Endothelial cell (in vitro differentiated cells): ENCODE measurements around the gene CHAC1. TPM values are rescaled to one million over a fixed set of nuclear protein-coding genes. Genes with fewer than 3 reads are reported as not detected.
"Not testable (repeated sequence)": the region's sequence is repeated elsewhere in the genome, so short reads cannot be mapped to it uniquely, and the experiment has no call there.

Experiments used
- DNase-seq: peaks from one replicate; pipeline ENCODE4 v3.0.0; 2021; ENCODE audit warnings: low spot score
- H3K27ac Mint-ChIP-seq: one replicate; pipeline ENCODE4 v1.8.0; 2021; ENCODE audit warnings: mixed read lengths, inconsistent platforms; ENCODE audit not compliant: unreplicated experiment
- H3K27me3 Mint-ChIP-seq: one replicate; pipeline ENCODE4 v1.8.0; 2021; ENCODE audit warnings: mild to moderate bottlenecking, moderate library complexity, mixed read lengths, inconsistent platforms; ENCODE audit not compliant: unreplicated experiment
- H3K36me3 Mint-ChIP-seq: one replicate; pipeline ENCODE4 v1.8.0; 2021; ENCODE audit warnings: mild to moderate bottlenecking, low read depth, mixed read lengths, inconsistent platforms; ENCODE audit not compliant: unreplicated experiment
- H3K4me1 Mint-ChIP-seq: one replicate; pipeline ENCODE4 v1.8.0; 2021; ENCODE audit warnings: mild to moderate bottlenecking, mixed read lengths, inconsistent platforms; ENCODE audit not compliant: unreplicated experiment
- H3K4me3 Mint-ChIP-seq: one replicate; pipeline ENCODE4 v1.8.0; 2021; ENCODE audit warnings: mild to moderate bottlenecking, mixed read lengths, inconsistent platforms; ENCODE audit not compliant: unreplicated experiment
- H3K9me3 Mint-ChIP-seq: one replicate; pipeline ENCODE4 v1.8.0; 2021; ENCODE audit warnings: mixed read lengths, inconsistent platforms; ENCODE audit not compliant: unreplicated experiment
- CTCF ChIP-seq: fragments of 200-600 bp; sonication (generic); IDR thresholded peaks from one replicate; pipeline ENCODE4 v1.5.0; 2021; ENCODE audit warnings: antibody characterized with exemption; ENCODE audit not compliant: unreplicated experiment
- total RNA-seq: library from RNA; stranded (reverse); fragmentation: NEBNext Ultra II Directional; extraction: Animal tissue kit (Norgen Biotek cat#: 25700); gene quantifications from one replicate; pipeline ENCODE4 v1.2.1, GENCODE V29; 2021; ENCODE audit not compliant: unreplicated experiment

CHAC1 gene
- total RNA-seq, 1 donor from 2014 or later: 16.4 TPM

GRCh38 chr15:40960151-40960885 is 7.0 kb downstream of the CHAC1 start:
- Mint-ChIP-seq H3K4me3 (peak overlapping the region; percentile 32), H3K9me3 (no peaks in the 10 kb centered on the region), H3K27me3 (peaks cover 19% of the 10 kb centered on the region), H3K36me3 (peaks cover 18% of the 10 kb centered on the region), H3K4me1 (peaks cover 20% of the 10 kb centered on the region), H3K27ac (peak overlapping the region; percentile 17)
- no peak for TF ChIP-seq CTCF
- DNase-seq: no peak

GRCh38 chr15:40960925-40961324 is 7.7 kb downstream of the CHAC1 start:
- TF ChIP-seq CTCF: no peak
- Mint-ChIP-seq H3K9me3 (no peaks in the 10 kb centered on the region), H3K36me3 (peaks cover 19% of the 10 kb centered on the region), H3K27ac (no peak overlapping the region), H3K4me1 (peaks cover 20% of the 10 kb centered on the region), H3K4me3 (no peak overlapping the region), H3K27me3 (peaks cover 19% of the 10 kb centered on the region)
- no peak for DNase-seq

GRCh38 chr15:40961740-40962139 is 8.5 kb downstream of the CHAC1 start:
- not testable (repeated sequence) for H3K9me3 Mint-ChIP-seq, H3K4me3 Mint-ChIP-seq, DNase-seq, H3K27ac Mint-ChIP-seq
- peaks cover 17% of the 10 kb centered on the region for H3K27me3 Mint-ChIP-seq
- peaks cover 14% of the 10 kb centered on the region for H3K36me3 Mint-ChIP-seq
- H3K4me1 Mint-ChIP-seq: peaks cover 20% of the 10 kb centered on the region

- Mint-ChIP-seq H3K27ac (peak overlapping the region; percentile 5), H3K27me3 (peaks cover 17% of the 10 kb centered on the region), H3K36me3 (peaks cover 14% of the 10 kb centered on the region), H3K4me1 (peaks cover 20% of the 10 kb centered on the region)
- not testable (repeated sequence) for DNase-seq, H3K9me3 Mint-ChIP-seq, H3K4me3 Mint-ChIP-seq
Observed at GRCh38 chr15:40962317-40962716, 9.0 kb downstream of the CHAC1 start.

- no peak overlapping the region for H3K4me3 Mint-ChIP-seq
- peaks cover 15% of the 10 kb centered on the region for H3K27me3 Mint-ChIP-seq
- TF ChIP-seq CTCF: no peak
- peaks cover 16% of the 10 kb centered on the region for H3K4me1 Mint-ChIP-seq
- no peak for DNase-seq
- H3K27ac Mint-ChIP-seq: no peak overlapping the region
- H3K9me3 Mint-ChIP-seq: no peaks in the 10 kb centered on the region
- peaks cover 10% of the 10 kb centered on the region for H3K36me3 Mint-ChIP-seq
Observed at GRCh38 chr15:40963201-40963600, 9.9 kb downstream of the CHAC1 start.

GRCh38 chr15:40964006-40964405 is 10.7 kb downstream of the CHAC1 start:
- Mint-ChIP-seq H3K4me1 (peaks cover 10% of the 10 kb centered on the region), H3K9me3 (no peaks in the 10 kb centered on the region), H3K36me3 (peaks cover 3% of the 10 kb centered on the region), H3K27ac (no peak overlapping the region), H3K4me3 (no peak overlapping the region), H3K27me3 (peaks cover 15% of the 10 kb centered on the region)
- TF ChIP-seq CTCF: no peak
- no peak for DNase-seq
